Measurements from ENCODE around the gene MEG3.

DNA sequence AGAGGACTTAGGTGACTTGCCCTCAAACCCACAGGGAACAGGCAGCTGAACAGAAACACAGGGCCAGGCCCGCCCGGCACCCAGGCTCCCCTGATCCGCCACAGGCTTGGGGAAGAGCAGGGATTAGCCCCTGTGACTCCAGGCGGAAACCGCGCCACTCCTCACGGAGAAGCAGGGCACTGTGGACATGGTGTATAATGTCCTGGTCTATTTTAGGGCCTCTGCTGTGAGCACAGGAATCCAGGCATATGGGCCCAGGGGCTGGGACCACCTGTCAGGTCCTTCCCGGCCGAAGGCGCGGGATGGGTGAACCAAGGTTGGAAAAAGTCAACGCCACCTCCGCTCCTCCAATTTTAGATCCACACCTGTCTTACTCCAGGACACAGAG lies 34.6 kb upstream of the MEG3 start:
- TF ChIP-seq CTCF (IDR thresholded peaks at IDR 0.05) (no peak), POLR2A (IDR thresholded peaks at IDR 0.05) (no peak)
